Small intestine (tissue), 7 donors: ENCODE measurements around the gene MSX1. TPM values are rescaled to one million over a fixed set of nuclear protein-coding genes. Genes with fewer than 3 reads are reported as not detected.

Experiments used
- DNase-seq, 2 donors: peaks; one replicate each; pipeline versions ENCODE4 v3.0.0 to v3.0.0-alpha.2; 2013
- FAIRE-seq: peaks from 2 replicates; lab custom pipeline; 2012; peaks lifted over from hg19 to GRCh38; lab: Jason Lieb, UNC
- H3K27ac ChIP-seq, 3 donors: one replicate each; pipeline ENCODE4 v1.5.1; 2013; ENCODE audit warnings: low read length in 2 of 3, mild to moderate bottlenecking in 2 of 3, control low read depth in 1 of 3, inconsistent platforms in 1 of 3, low read depth in 1 of 3, moderate library complexity in 1 of 3
- H3K27me3 ChIP-seq, 3 donors: one replicate each; pipeline ENCODE4 v1.6.1; 2013; ENCODE audit warnings: low read length in 3 of 3, inconsistent platforms in 1 of 3; ENCODE audit not compliant: control insufficient read depth in 3 of 3, insufficient read depth in 3 of 3
- H3K36me3 ChIP-seq, 3 donors: one replicate each; pipeline ENCODE4 v1.6.1; 2013; ENCODE audit warnings: low read length in 3 of 3, inconsistent platforms in 1 of 3, low read depth in 1 of 3, mild to moderate bottlenecking in 1 of 3, moderate library complexity in 1 of 3; ENCODE audit not compliant: control insufficient read depth in 3 of 3, insufficient read depth in 2 of 3
- H3K4me1 ChIP-seq, 3 donors: one replicate each; pipeline ENCODE4 v1.6.1; 2013; ENCODE audit warnings: low read length in 2 of 3, inconsistent platforms in 1 of 3, low read depth in 1 of 3, mild to moderate bottlenecking in 1 of 3, moderate library complexity in 1 of 3; ENCODE audit not compliant: control insufficient read depth in 3 of 3, insufficient read depth in 2 of 3
- H3K4me3 ChIP-seq, 3 donors: one replicate each; pipeline ENCODE4 v1.5.1; 2013; ENCODE audit warnings: low read length in 3 of 3, control low read depth in 1 of 3, inconsistent platforms in 1 of 3, low read depth in 1 of 3, mild to moderate bottlenecking in 1 of 3, moderate library complexity in 1 of 3
- H3K9me3 ChIP-seq, 2 donors: one replicate each; pipeline ENCODE4 v1.6.1; 2013; ENCODE audit warnings: low read depth in 1 of 2, low read length in 1 of 2; ENCODE audit not compliant: control insufficient read depth in 2 of 2, insufficient read depth in 1 of 2
- WGBS, 3 donors: extraction: QIAGEN DNeasy Blood & Tissue Kit; methylation state at CpG; one replicate each; pipeline ENCODE4 v1.1.7; 2013; 5-methylcytosine and 5-hydroxymethylcytosine counted together
- polyA plus RNA-seq, 4 donors: library from polyadenylated mRNA; stranded (reverse) in 3 of 4; unstranded in 1 of 4; fragments of 200-250 nt in 3 of 4; fragments of 120-200 nt in 1 of 4; gene quantifications; one replicate each; pipeline versions ENCODE4 v1.2.1 to v1.2.3, GENCODE V29; 2013
- donor health status: healthy with polysubstance abuse.
- donor health status: control.
- donor health status: control.
- donor health status: Bipolar disorder and iron deficiency.
- donor health status: healthy.

MSX1 gene
- polyA plus RNA-seq, 4 donors: 0.67 to 4.3 TPM; not detected in 2

DNA sequence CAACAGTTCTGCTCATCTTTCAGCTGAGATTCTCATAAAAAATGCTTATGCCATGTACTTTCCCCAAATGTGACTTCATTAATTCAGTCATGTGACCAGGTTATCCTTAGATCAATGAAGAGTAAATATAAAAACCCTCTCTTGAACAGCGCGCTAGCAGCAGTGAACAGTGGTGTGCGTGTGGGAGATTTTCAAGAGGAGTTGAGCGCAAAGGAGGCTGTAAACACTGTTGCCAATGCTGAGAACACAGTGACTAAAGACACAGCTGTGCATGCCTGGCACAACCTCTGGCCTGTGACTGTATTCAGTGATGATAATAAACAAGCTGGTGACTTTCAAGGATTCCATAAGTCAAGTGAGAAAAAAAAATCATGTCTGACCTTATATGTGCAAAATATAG, 25.1 kb downstream of the MSX1 start:
- H3K27me3 ChIP-seq: peaks cover 0 to 6% (median 2%) of the 10 kb centered on the region in 3 donors
- no peak for FAIRE-seq
- no peak for DNase-seq
- 54 to 73% (median 63%) methylated on average over 4 of the region's 4 CpGs for WGBS, 3 donors
- no peaks in the 10 kb centered on the region for H3K9me3 ChIP-seq
- no peak overlapping the region for H3K4me3 ChIP-seq
- H3K27ac ChIP-seq: no peak overlapping the region
- no peaks in the 10 kb centered on the region for H3K36me3 ChIP-seq
- H3K4me1 ChIP-seq: no peaks in the 10 kb centered on the region

DNA sequence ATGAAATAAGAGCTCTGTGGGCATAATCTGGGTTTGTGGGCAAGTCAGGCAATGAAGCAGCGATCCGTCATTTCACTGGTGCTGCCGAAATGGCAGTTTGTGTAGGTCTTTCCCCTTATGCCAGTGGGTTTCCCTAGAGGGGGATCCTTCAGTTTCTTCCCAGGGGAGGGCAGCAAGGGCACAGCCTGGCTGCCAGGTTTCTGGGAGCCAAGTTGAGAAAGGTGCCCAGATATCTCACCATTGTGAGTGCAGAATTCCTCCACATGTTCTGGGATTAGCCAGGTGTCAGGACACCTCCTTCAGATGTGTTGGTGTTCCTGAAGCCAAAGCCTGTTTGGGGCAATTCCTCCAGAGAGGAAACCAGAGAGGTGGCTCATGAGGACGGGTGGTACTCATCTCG, 28.0 kb downstream of the MSX1 start:
- peaks cover 0 to 7% (median 2%) of the 10 kb centered on the region in 3 donors for H3K27me3 ChIP-seq
- H3K4me3 ChIP-seq: no peak overlapping the region
- H3K36me3 ChIP-seq: no peaks in the 10 kb centered on the region
- no peaks in the 10 kb centered on the region for H3K4me1 ChIP-seq
- FAIRE-seq: no peak
- no peak for DNase-seq
- H3K9me3 ChIP-seq: no peaks in the 10 kb centered on the region
- 77 to 78% (median 77%) methylated on average over 5 of the region's 5 CpGs for WGBS, 3 donors
- H3K27ac ChIP-seq: no peak overlapping the region

DNA sequence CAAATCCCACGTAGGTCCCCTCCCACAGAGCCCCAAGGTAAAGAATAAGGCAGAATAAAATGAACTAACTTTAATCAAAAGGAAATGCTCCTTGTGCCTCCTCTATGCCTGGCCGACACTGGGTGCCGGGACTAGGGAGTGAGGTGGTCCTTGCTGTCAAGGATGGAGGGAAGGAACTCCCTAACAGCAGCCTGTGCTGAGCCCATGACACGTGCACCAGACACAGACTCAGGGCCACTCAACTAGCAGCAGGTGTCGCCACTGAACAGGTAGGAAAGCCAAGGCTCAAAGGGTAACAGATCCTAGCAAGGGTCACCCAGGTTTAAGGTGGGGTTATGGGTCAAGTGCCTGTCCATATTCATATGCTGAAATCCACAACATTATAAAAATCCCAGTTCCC, 29.2 kb downstream of the MSX1 start:
- no peak for FAIRE-seq
- no peak overlapping the region for H3K27ac ChIP-seq
- WGBS, 3 donors: 63 to 70% (median 67%) methylated on average over 5 of the region's 5 CpGs

DNA sequence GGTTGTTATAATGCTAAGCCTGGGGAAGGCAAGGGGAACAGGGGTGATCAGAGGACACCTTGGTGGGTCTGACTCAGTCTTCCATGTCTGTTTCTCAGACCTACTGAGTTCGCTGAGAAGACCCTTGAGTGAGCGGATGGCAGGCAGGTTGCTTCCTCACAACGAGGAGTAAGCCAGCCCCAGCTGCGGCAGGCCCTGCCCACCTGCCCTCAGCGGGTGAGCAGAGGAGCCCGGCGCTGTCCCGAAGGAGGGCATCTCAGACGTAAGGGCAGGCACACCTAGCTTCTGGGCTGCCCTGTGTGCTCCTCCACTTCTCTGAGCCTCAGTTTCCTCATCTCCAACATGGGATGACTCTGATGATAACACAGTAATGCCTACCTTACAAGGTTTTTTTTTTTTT, 30.3 kb downstream of the MSX1 start:
- FAIRE-seq: no peak
- H3K27me3 ChIP-seq: peaks cover 0 to 2% (median 0%) of the 10 kb centered on the region in 3 donors
- no peaks in the 10 kb centered on the region for H3K4me1 ChIP-seq
- H3K36me3 ChIP-seq: no peaks in the 10 kb centered on the region
- no peaks in the 10 kb centered on the region for H3K9me3 ChIP-seq
- DNase-seq: no peak
- no peak overlapping the region for H3K4me3 ChIP-seq
- 70 to 84% (median 74%) methylated on average over 9 of the region's 9 CpGs for WGBS, 3 donors
- no peak overlapping the region for H3K27ac ChIP-seq

More for the DNA sequence above, 29.2 kb downstream of the MSX1 start:
- no peak for DNase-seq
- no peaks in the 10 kb centered on the region for H3K36me3 ChIP-seq
- H3K4me3 ChIP-seq: no peak overlapping the region
- no peaks in the 10 kb centered on the region for H3K9me3 ChIP-seq
- no peaks in the 10 kb centered on the region for H3K4me1 ChIP-seq
- H3K27me3 ChIP-seq: peaks cover 0 to 2% (median under 1%) of the 10 kb centered on the region in 3 donors

DNA sequence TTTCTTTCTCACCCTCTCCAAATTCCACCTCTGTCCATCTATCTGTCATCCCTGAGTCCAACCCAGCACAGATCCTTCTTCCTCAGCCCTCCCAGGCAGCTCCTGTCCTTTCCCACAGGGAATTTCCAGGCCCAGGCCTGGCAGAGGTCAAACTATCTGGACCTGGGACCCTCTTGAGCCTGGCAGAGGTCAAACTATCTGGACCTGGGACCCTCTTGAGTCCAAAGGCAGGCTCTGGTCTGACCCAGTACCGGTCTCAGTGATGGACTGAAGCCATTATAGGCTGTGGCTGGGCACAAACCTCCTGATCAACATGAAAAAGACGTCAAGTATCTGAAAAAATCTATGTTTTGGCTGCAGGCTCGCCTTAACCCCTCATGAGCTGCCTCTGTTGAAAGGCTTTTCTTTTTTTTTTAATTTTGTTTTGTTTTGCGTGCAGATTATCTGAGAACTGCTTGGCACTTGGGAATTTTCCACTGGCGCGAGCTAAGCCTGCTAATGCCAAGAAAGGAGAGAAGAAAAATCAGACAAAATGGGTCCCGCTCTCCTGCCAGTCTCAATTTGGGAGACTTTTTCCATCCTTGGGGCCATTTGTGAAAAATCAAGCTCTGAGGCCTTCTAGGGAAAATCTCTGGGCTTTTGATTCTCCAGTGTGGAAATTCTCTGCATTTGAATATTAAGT, 31.2 kb downstream of the MSX1 start:
- H3K36me3 ChIP-seq: no peaks in the 10 kb centered on the region
- WGBS, 3 donors: 72 to 76% (median 76%) methylated on average over 7 of the region's 7 CpGs
- DNase-seq (no peak), FAIRE-seq (no peak)
- no peak overlapping the region for H3K4me3 ChIP-seq
- H3K27ac ChIP-seq: no peak overlapping the region
- peaks cover 0 to 2% (median 0%) of the 10 kb centered on the region in 3 donors for H3K27me3 ChIP-seq
- no peaks in the 10 kb centered on the region for H3K4me1 ChIP-seq
- no peaks in the 10 kb centered on the region for H3K9me3 ChIP-seq

DNA sequence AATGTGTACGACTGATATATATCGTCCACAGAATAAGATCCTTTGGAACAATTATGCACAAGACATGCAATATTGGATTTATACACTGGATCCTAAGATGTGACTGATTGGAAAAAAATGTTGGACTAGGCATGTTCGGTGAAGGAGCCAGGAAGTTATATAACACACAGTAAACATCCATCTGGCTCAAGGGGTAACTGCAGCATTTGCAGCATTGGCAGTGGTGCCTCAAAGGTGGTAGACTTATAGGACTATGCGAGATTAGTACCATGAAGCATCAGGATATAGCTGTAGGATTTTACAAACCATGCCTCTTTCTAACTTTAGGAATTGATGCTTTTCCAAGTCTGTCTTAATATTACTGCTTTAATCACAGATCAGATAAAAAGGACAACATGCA, 34.3 kb downstream of the MSX1 start:
- Histone ChIP-seq H3K4me3 (no peak overlapping the region), H3K9me3 (no peaks in the 10 kb centered on the region), H3K36me3 (no peaks in the 10 kb centered on the region), H3K4me1 (no peaks in the 10 kb centered on the region), H3K27me3 (peaks cover 0 to 2% (median 0%) of the 10 kb centered on the region in 3 donors), H3K27ac (no peak overlapping the region)
- 79 to 86% (median 81%) methylated on average over 4 of the region's 4 CpGs for WGBS, 3 donors
- DNase-seq (no peak), FAIRE-seq (no peak)

DNA sequence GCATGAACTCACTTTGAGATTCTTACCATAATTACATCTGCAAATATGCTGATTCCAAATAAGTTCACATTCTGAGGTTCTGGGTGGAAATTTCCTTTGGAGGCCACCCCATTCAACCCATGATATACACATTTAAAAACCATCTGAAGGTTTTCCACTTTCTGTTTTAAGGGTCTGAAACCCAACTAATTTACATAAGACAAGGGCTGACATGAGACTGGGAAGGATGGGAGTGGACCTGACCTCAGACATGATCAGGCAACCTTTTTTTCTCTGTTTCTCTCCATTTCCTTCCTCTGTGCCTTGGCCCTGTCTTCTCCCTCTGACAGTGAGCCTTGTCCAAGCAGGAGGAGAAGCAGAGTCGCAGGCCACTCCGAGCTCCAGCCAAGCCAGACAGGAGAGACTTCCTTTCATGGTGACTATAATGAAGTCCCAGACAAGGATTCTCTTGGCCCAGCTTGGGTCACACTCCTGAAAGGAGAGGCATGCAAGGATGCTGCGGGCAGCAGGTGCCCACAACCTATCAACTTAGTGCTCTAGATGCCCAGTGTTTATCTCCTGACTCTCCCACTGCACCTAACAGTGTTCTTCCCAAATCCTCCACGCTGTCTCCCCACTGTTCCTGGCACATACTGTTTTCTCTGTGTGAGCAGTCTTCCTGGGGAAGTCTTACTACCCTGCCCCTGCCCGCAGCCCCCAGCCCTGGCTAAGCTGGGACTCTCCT, 39.9 kb downstream of the MSX1 start:
- FAIRE-seq (no peak), DNase-seq (no peak)
- H3K4me3 ChIP-seq: no peak overlapping the region
- no peaks in the 10 kb centered on the region for H3K27me3 ChIP-seq
- no peaks in the 10 kb centered on the region for H3K4me1 ChIP-seq
- H3K9me3 ChIP-seq: no peaks in the 10 kb centered on the region
- H3K27ac ChIP-seq: no peak overlapping the region
- 65 to 87% (median 75%) methylated on average over 5 of the region's 5 CpGs for WGBS, 3 donors
- no peaks in the 10 kb centered on the region for H3K36me3 ChIP-seq

DNA sequence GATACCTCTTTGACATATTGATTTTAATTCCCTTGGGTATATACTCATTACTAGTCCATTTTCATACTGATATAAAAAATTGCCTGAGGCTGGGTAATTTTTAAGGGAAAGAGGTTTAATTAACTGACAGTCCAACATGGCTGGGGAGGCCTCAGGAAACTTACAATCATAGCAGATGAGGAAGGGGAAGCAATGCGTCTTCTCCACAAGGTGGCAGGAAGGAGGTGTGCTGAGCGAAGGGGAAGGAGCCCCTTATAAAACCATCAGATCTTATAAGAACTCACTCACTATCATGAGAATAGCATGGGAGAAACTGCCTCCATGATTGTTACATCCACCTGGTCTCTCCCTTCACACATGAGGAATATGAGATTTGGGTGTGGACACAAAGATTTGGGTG, 42.4 kb downstream of the MSX1 start:
- no peak for FAIRE-seq
- whole genome bisulfite sequencing, 3 donors: 39 to 57% (median 54%) methylated on average over 2 of the region's 2 CpGs

More for the DNA sequence above, 42.4 kb downstream of the MSX1 start:
- H3K36me3 ChIP-seq: no peaks in the 10 kb centered on the region
- no peak for DNase-seq
- no peaks in the 10 kb centered on the region for H3K27me3 ChIP-seq
- H3K4me3 ChIP-seq: no peak overlapping the region
- no peak overlapping the region for H3K27ac ChIP-seq
- no peaks in the 10 kb centered on the region for H3K4me1 ChIP-seq
- H3K9me3 ChIP-seq: no peaks in the 10 kb centered on the region
